Posterior vena cava (tissue), 2 donors: ENCODE measurements around the gene RAB13. TPM values are rescaled to one million over a fixed set of nuclear protein-coding genes. Genes with fewer than 3 reads are reported as not detected.
"Not testable (repeated sequence)": the region's sequence is repeated elsewhere in the genome, so short reads cannot be mapped to it uniquely, and the experiment has no call there.

Source experiments
- DNase-seq: peaks from one replicate; pipeline ENCODE4 v3.0.0-alpha.2; 2020; ENCODE audit warnings: low spot score
- intact Hi-C, 2 donors: fragments of 100-400 bp; cut with DNase I; formaldehyde crosslinking; loops; one replicate each; pipeline versions ENCODE4 v1.14.1 to v1.14.2; 2022 to 2023
- long read RNA-seq, 2 donors: library from polyadenylated mRNA; unstranded; transcript quantifications; one replicate each; pipeline ENCODE4 v2.0.0, GENCODE V29; 2020 to 2021
- total RNA-seq, 2 donors: library from RNA; stranded (reverse); fragmentation: NEBNext Ultra II Directional; extraction: Animal tissue kit (Norgen Biotek cat#: 25700); gene quantifications; one replicate each; pipeline ENCODE4 v1.2.1, GENCODE V29; 2021
- donor health status: DM: yes; HTN: yes; CAD: no.
- donor health status: DM: yes; HTN: yes; CAD: no.

The RAB13 gene
- total RNA-seq: 100 to 1,000 TPM; 144 to 149 TPM
- long read RNA-seq, donor 1, transcript RAB13-201 (8 exons, 1,176 nt): major isoform, 33 of 37 reads
- long read RNA-seq, donor 1, partial matches to known transcripts: 1 of 37 reads
- long read RNA-seq, donor 1, other reads (novel, unspliced or antisense): 0 of 37 reads
- long read RNA-seq, donor 2, transcript RAB13-201 (8 exons, 1,176 nt): major isoform, 209 of 221 reads
- long read RNA-seq, donor 2, partial matches to known transcripts: 1 of 221 reads
- long read RNA-seq, donor 2, other reads (novel, unspliced or antisense): 7 of 221 reads

GRCh38 chr1:153985941-153986761, at the start of gene RAB13:
Gene RAB13 (minus strand): TSS chr1:153986339. CDS start chr1:153986236, 103 bp downstream.
- intact Hi-C loops: loop anchor here (5.0 to 10.0 kb wide), 3 partner anchors 189 to 301 kb away; no protein-coding TSS in a partner anchor
- DNase-seq: peak; percentile 96

- intact Hi-C loops, DNase-seq: not testable (repeated sequence)
Observed at GRCh38 chr1:154033697-154034096, 47.6 kb upstream of the RAB13 start.

GRCh38 chr1:154019940-154020339, 33.8 kb upstream of the RAB13 start:
- intact Hi-C loops: no loop called here
- no peak for DNase-seq

- DNase-seq: no peak
- intact Hi-C loops: no loop called here
Observed at GRCh38 chr1:154019269-154019668, 33.1 kb upstream of the RAB13 start.

GRCh38 chr1:154014154-154014907, 28.2 kb upstream of the RAB13 start:
- DNase-seq: no peak
- intact Hi-C loops: no loop called here

GRCh38 chr1:154012543-154012942, 26.4 kb upstream of the RAB13 start:
- DNase-seq, intact Hi-C loops: not testable (repeated sequence)

GRCh38 chr1:154012129-154012528, 26.0 kb upstream of the RAB13 start:
- intact Hi-C loops: no loop called here
- DNase-seq: no peak

- intact Hi-C loops: no loop called here
Observed at GRCh38 chr1:154006136-154006535, 20.0 kb upstream of the RAB13 start.

GRCh38 chr1:154000420-154000819, 14.3 kb upstream of the RAB13 start:
- intact Hi-C loops: no loop called here
- no peak for DNase-seq

More at GRCh38 chr1:154006136-154006535, 20.0 kb upstream of the RAB13 start:
- DNase-seq: no peak

- intact Hi-C loops: loop anchor here in 1 of 2 donors (10.0 kb wide), 1 partner anchor 178 kb away; no protein-coding TSS in a partner anchor
- DNase-seq: not testable (repeated sequence)
Observed at GRCh38 chr1:153996882-153997281, 10.7 kb upstream of the RAB13 start.

- no peak for DNase-seq
- intact Hi-C loops: loop anchor here in 1 of 2 donors (10.0 kb wide), 1 partner anchor 179 kb away; no protein-coding TSS in a partner anchor
Observed at GRCh38 chr1:153995640-153996039, 9.5 kb upstream of the RAB13 start.

GRCh38 chr1:153995202-153995601, 9.1 kb upstream of the RAB13 start:
- intact Hi-C loops: loop anchor here in 1 of 2 donors (10.0 kb wide), 1 partner anchor 180 kb away; no protein-coding TSS in a partner anchor
- DNase-seq: no peak

GRCh38 chr1:153991806-153992205, 5.7 kb upstream of the RAB13 start:
- intact Hi-C loops: loop anchor here in 1 of 2 donors (10.0 kb wide), 1 partner anchor 183 kb away; no protein-coding TSS in a partner anchor
- no peak for DNase-seq

GRCh38 chr1:153991151-153991630, 5.1 kb upstream of the RAB13 start:
- no peak for DNase-seq
- intact Hi-C loops: loop anchor here in 1 of 2 donors (10.0 kb wide), 1 partner anchor 184 kb away; no protein-coding TSS in a partner anchor

- intact Hi-C loops: loop anchor here in 1 of 2 donors (10.0 kb wide), 1 partner anchor 184 kb away; no protein-coding TSS in a partner anchor
Observed at GRCh38 chr1:153990468-153991150, 4.5 kb upstream of the RAB13 start, which contains the start of gene RPS27. Gene RPS27 (plus strand): TSS chr1:153990762. CDS start chr1:153990797, 35 bp downstream.

GRCh38 chr1:153987621-153988020, 1.5 kb upstream of the RAB13 start:
- no peak for DNase-seq
- intact Hi-C loops: loop anchor here (5.0 to 10.0 kb wide), 3 partner anchors 190 to 303 kb away; no protein-coding TSS in a partner anchor

More at GRCh38 chr1:153990468-153991150, 4.5 kb upstream of the RAB13 start, which contains the start of gene RPS27:
- peak; percentile 93 for DNase-seq

GRCh38 chr1:153985341-153985912, 712 bp downstream of the RAB13 start:
- intact Hi-C loops: loop anchor here (5.0 to 10.0 kb wide), 3 partner anchors 188 to 301 kb away; no protein-coding TSS in a partner anchor
- peak; percentile 90 for DNase-seq
